NCI-H526 (cell line): ENCODE results near the gene ETV7.
A peak's percentile ranks its signal among the peaks of the same experiment; 100 is the strongest.
"Not testable (repeated sequence)": the region's sequence is repeated elsewhere in the genome, so short reads cannot be mapped to it uniquely, and the experiment has no call there.

Experiments
- DNase-seq, 2 experiments: peaks; one replicate each; lab custom pipeline; 2025; lab: John Stamatoyannopoulos, UW

Gene ETV7

GRCh38 chr6:36387440-36388303 is at the start of gene ETV7:
Gene ETV7 (minus strand): TSS chr6:36387669. CDS start chr6:36387541, 128 bp downstream.
- DNase-seq: peak in 1 of 2 experiments; percentile 85

GRCh38 chr6:36436466-36436865 is 49.0 kb upstream of the ETV7 start:
- DNase-seq: no peak

- no peak for DNase-seq
Observed at GRCh38 chr6:36432151-36432671, 44.7 kb upstream of the ETV7 start.

- no peak for DNase-seq
Observed at GRCh38 chr6:36431197-36431596, 43.7 kb upstream of the ETV7 start.

GRCh38 chr6:36430351-36430750 is 42.9 kb upstream of the ETV7 start:
- no peak for DNase-seq

GRCh38 chr6:36428911-36429310 is 41.4 kb upstream of the ETV7 start:
- DNase-seq: no peak

- no peak for DNase-seq
Observed at GRCh38 chr6:36426622-36427021, 39.2 kb upstream of the ETV7 start.

- peak; percentile 97 to 99 for DNase-seq
Observed at GRCh38 chr6:36423101-36423824, 35.8 kb upstream of the ETV7 start.

GRCh38 chr6:36422714-36423100 is 35.2 kb upstream of the ETV7 start:
- DNase-seq: no peak

GRCh38 chr6:36419310-36419709 is 31.8 kb upstream of the ETV7 start:
- no peak for DNase-seq

- no peak for DNase-seq
Observed at GRCh38 chr6:36418558-36418957, 31.1 kb upstream of the ETV7 start.

GRCh38 chr6:36414481-36414880 is 27.0 kb upstream of the ETV7 start:
- DNase-seq: no peak

- DNase-seq: no peak
Observed at GRCh38 chr6:36413489-36414480, 26.3 kb upstream of the ETV7 start.

- DNase-seq: not testable (repeated sequence)
Observed at GRCh38 chr6:36409718-36410117, 22.2 kb upstream of the ETV7 start.

- DNase-seq: no peak
Observed at GRCh38 chr6:36404164-36404563, 16.7 kb upstream of the ETV7 start.

GRCh38 chr6:36402481-36402880 is 15.0 kb upstream of the ETV7 start:
- no peak for DNase-seq

GRCh38 chr6:36399970-36400369 is 12.5 kb upstream of the ETV7 start:
- DNase-seq: no peak

GRCh38 chr6:36392621-36393020 is 5.2 kb upstream of the ETV7 start:
- no peak for DNase-seq

- DNase-seq: peak; percentile 26 to 42
Observed at GRCh38 chr6:36389353-36389752, 1.9 kb upstream of the ETV7 start.

GRCh38 chr6:36386495-36387439 is 702 bp downstream of the ETV7 start:
- DNase-seq: peak; percentile 75 to 77

- DNase-seq: no peak
Observed at GRCh38 chr6:36384095-36384494, 3.4 kb downstream of the ETV7 start.
